Activated CD8-positive, alpha-beta memory T cell treated with anti-CD3 and anti-CD28 coated beads for 4 hours (primary cell): ENCODE results near the gene MMP7.

Source experiments
- DNase-seq, 2 donors: peaks; one replicate each; pipeline ENCODE4 v3.0.0-alpha.2; 2020; ENCODE audit warnings: low read depth in 2 of 2

The MMP7 gene

GRCh38 chr11:102494216-102494615, 36.3 kb downstream of the MMP7 start:
- DNase-seq: no peak

DNA sequence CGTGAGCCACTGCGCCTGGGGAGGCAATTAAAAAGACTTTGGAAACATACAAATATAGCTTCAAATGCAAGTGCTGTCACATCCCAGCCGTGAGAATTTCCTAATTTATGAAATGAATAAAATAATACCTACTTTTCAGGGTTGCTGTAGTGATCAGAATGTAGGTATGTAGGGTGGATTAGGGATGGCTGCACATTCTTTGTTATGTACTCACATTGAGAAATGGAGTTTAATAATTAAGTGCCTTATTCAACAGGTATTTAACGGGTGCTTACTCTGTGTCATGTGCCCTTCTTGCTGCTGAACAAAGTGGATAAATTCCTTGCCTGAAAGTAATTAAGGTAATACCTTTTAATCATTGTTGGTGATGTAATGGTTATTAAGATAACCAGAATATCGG, 37.0 kb downstream of the MMP7 start:
- no peak for DNase-seq

DNA sequence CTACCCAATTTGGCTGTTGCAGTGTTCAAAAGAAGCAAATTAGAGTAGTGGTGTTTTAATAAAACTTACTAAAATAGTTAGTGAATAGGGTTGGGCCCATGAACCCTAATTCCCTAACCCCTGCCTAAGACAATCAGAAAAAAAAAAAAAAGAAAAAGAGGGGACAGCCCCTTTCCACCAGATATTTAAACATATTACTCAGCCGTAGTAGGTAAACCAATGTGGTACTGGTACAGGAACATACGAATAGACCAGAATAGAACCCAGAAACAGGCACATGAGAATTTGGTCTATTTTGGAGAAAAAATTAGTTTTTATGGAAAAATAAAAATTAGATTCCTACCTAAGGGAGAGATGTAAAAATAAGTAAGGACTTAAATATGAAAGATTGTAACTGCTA, 38.6 kb downstream of the MMP7 start:
- no peak for DNase-seq

DNA sequence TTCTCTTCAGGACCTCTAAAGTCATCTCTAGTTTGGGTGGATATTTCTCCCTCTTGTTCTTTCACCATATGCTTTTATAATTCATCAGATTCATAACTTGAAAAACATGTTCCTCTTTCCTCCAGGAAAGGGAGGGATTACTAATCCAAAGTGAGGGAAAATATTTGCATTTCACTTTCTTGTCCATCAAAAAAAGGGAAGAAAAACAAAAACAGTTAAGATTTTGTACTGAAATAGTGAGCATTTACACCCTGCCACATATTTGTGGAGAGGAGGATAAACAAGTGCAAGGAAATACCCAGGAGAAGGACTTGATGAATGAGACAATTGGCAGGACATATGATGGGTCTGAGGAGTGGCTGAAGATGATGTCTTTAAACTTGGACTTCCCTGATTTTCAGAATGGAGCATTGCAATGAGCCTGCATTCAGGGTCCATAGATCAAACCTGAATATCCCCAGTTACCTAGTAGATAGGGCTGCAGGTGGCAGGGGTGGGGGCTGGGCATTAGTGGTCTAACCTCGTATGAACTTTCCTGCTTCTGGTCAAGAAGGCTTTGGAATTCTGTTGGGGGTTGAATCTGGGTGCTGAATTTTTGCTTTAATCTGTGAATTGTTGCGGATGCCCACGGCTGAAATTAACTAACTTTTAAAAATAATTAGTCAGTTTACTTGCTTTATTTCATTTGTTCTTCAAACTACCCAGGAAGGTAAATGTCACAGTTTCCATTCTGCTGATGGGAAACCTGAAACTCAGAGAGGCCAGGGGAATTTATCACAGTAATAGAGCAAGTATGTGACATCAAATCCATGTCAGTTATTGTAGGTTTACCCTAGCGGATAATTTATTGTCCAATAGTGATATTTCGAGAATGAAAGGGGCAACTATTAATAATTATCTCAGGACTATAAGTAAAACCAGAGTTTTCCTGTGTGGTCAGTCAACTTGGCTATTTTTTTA, 41.1 kb downstream of the MMP7 start:
- no peak for DNase-seq

GRCh38 chr11:102488208-102488607, 42.3 kb downstream of the MMP7 start:
- DNase-seq: no peak

DNA sequence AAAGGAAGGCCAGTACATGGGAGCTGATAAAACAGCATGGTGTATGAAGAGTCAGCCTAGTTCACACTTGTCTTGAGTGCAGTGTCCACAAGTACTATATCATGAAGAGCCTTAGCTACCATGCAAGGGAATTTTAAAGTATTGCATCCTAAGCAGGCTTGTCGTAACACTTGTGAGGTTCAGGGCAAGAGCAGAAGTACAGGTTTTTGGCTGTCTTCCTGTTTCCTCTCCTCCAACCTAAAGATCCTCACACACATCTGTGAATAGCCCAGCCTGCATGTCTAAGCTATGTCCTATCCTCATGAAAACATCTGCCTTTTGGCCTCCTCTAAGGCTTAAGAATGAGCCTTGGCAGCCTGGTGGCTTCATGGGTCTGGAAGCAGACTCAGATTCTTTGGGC, 43.3 kb downstream of the MMP7 start:
- no peak for DNase-seq

DNA sequence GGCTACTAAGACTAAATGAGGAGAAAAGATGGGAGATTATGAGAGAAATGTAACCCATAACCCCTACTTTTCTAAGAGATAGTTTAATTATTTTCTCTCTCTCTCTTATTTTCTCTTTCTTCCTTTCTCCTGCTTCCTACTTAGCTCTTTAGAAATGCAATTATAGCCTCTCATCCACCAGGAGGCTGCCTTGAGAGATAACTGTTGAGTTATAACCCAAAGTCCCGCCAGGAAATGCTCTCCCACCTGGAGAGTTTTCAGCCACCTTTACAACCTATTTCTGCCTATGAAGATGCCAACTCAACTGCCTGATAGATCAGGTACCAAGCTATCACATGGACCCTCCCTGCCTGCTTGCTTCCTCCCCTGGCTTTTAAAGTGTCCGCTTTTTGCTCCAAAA, 44.0 kb downstream of the MMP7 start:
- no peak for DNase-seq

GRCh38 chr11:102485095-102485722, 45.3 kb downstream of the MMP7 start:
- DNase-seq: no peak

DNA sequence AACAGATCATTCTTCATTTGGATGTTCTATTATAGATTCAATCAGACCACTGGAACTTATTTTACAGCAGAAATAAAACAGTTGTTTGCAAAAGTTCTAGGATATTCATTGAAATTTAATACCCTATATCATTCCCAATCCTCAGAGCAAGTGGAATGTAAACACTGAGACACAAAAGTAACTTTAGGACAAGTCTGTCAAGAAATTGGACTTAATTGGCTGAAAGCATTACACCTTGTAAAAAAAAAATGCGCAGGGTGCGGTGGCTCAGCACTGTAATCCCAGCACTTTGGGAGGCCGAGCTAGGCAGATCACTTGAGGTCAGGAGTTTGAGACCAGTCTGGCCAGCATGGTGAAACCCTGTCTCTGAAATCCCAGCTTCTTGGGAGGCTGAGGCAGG, 48.1 kb downstream of the MMP7 start:
- no peak for DNase-seq

- no peak for DNase-seq
These were observed 50.8 kb downstream of the MMP7 start for GRCh38 chr11:102479733-102480132.

DNA sequence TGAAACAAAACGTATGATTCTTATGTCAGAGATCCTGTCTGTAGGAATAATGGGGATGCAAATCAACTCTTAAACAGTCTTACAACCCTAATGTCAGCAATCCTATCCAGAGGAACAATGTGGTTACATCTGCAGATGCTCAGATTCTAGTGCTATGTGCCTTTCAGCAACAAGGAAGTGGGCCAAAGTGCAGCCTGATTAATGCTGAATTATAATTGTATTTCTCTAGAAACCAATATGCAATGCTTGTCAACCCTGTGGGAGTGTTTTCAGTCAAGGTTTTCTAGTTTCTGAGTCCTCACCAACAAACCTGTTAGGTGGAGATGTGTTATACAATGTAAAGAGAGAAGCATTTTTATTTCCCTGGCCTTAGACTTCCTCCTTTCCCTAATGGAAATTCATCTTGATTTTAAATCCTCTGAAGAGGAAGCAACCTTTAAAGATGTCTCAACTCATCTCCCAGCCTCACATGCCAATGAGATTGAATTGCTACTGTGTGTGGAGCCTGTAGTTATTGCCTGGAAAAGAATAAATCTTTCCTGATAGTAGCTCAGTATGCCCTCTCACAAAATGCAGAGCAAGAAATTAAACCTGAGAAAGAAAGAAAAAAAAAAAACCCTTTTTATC, 51.8 kb downstream of the MMP7 start:
- no peak for DNase-seq

- no peak for DNase-seq
These were observed 53.7 kb downstream of the MMP7 start for GRCh38 chr11:102476812-102477211.

DNA sequence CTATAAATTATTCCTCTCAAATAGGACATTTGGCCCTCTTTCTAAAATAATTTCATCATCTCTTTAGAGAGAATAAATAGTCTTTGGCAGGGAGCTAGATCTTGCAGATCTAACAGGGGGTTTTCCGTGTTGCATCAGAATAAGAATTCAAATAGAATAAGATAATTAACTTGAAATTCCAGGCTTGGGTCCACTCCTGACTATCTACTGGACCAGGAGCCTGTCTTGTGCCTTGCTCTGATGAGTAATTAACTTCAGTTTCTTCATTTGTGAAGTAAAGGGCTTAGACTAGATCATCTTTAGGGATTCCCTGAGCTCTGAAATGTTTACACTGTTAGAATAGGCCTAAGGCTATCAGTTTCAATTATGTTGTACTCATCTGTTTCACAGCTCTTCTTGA, 54.5 kb downstream of the MMP7 start:
- no peak for DNase-seq

- DNase-seq: no peak
These were observed 57.0 kb downstream of the MMP7 start for GRCh38 chr11:102473543-102473942.

DNA sequence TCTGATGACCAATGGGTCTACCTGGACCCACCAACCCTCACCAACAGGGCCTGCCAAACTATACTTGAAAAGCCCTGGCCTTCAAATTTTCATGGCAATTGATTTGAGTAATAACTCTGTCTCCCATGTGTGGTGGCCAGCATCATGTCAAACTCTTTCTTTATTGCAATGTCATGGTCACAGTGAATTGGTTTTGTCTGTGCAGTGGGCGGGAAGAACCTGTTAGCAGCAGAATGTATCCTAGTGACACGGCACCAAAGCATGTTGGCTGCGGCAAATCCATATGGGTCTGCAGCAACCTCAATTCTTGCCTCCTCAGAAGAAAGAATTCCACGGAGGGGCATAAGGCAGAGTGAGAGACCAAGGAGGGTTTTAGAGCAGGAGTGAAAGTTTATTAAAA, 58.4 kb downstream of the MMP7 start:
- no peak for DNase-seq

- no peak for DNase-seq
These were observed 59.1 kb downstream of the MMP7 start for GRCh38 chr11:102471474-102471873.
